Glutamatergic neuron (in vitro differentiated cells): ENCODE measurements around the gene BMF. TPM values are rescaled to one million over a fixed set of nuclear protein-coding genes. Genes with fewer than 3 reads are reported as not detected.

Experiments used
- DNase-seq: peaks from one replicate; pipeline ENCODE4 v3.0.0; 2022
- H3K27ac Mint-ChIP-seq: one replicate; pipeline ENCODE4 v1.8.0; 2020; ENCODE audit warnings: mild to moderate bottlenecking, mixed read lengths, inconsistent platforms; ENCODE audit not compliant: unreplicated experiment
- H3K27me3 Mint-ChIP-seq: one replicate; pipeline ENCODE4 v1.8.0; 2020; ENCODE audit warnings: mild to moderate bottlenecking, moderate library complexity, mixed read lengths, inconsistent platforms; ENCODE audit not compliant: unreplicated experiment
- H3K36me3 Mint-ChIP-seq: one replicate; pipeline ENCODE4 v1.8.0; 2020; ENCODE audit warnings: mild to moderate bottlenecking, mixed read lengths, inconsistent platforms; ENCODE audit not compliant: unreplicated experiment
- H3K4me1 Mint-ChIP-seq: one replicate; pipeline ENCODE4 v1.8.0; 2020; ENCODE audit warnings: mild to moderate bottlenecking, low read depth, mixed read lengths, inconsistent platforms; ENCODE audit not compliant: unreplicated experiment
- H3K4me3 Mint-ChIP-seq: one replicate; pipeline ENCODE4 v1.8.0; 2020; ENCODE audit warnings: mild to moderate bottlenecking, mixed read lengths, inconsistent platforms; ENCODE audit not compliant: unreplicated experiment
- H3K9me3 Mint-ChIP-seq: one replicate; pipeline ENCODE4 v1.8.0; 2020; ENCODE audit warnings: mild to moderate bottlenecking, moderate library complexity, mixed read lengths, inconsistent platforms; ENCODE audit not compliant: unreplicated experiment
- total RNA-seq: library from RNA; stranded (reverse); fragmentation: NEBNext Ultra II Directional; extraction: Animal tissue kit (Norgen Biotek cat#: 25700); gene quantifications from one replicate; pipeline ENCODE4 v1.2.1, GENCODE V29; 2021; ENCODE audit not compliant: unreplicated experiment
- TF ChIP-seq, protein P1 (sequence below): fragments of 200-600 bp; sonication (generic); IDR thresholded peaks from one replicate; pipeline ENCODE4 v1.5.0; 2021; ENCODE audit not compliant: partially characterized antibody, unreplicated experiment

BMF gene
- total RNA-seq, 1 donor from 2014 or later, result 11.3 TPM

DNA sequence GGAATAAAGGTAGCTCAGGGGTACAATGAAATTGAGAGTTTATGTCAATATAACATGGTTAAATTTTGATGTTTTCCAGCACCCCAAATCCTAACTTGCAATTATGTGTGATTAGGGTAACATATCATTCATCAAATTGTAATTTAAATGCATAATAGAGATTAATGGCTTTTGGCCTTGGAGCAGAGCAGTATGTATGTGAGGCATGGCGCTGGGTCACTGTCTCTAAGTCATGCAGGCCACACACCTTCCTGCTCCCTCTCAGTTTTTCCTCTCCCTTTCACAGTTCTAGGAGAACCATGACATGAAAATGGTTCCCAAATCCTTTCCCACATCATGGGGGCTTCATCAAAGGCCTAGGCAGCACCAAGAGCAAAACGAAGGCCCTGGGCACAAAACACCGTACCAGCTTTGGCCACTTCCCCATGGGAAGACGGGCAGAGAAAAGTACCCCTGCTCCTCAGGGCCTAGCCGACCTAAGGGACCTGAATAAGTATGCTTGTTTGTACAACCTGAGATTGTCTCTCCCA is 65.8 kb downstream of the BMF start:
- Mint-ChIP-seq H3K27ac (no peak overlapping the region), H3K27me3 (peaks cover 6% of the 10 kb centered on the region), H3K4me3 (no peak overlapping the region), H3K36me3 (no peaks in the 10 kb centered on the region), H3K4me1 (peaks cover 7% of the 10 kb centered on the region), H3K9me3 (peaks cover 5% of the 10 kb centered on the region)
- TF ChIP-seq, protein P1, sequence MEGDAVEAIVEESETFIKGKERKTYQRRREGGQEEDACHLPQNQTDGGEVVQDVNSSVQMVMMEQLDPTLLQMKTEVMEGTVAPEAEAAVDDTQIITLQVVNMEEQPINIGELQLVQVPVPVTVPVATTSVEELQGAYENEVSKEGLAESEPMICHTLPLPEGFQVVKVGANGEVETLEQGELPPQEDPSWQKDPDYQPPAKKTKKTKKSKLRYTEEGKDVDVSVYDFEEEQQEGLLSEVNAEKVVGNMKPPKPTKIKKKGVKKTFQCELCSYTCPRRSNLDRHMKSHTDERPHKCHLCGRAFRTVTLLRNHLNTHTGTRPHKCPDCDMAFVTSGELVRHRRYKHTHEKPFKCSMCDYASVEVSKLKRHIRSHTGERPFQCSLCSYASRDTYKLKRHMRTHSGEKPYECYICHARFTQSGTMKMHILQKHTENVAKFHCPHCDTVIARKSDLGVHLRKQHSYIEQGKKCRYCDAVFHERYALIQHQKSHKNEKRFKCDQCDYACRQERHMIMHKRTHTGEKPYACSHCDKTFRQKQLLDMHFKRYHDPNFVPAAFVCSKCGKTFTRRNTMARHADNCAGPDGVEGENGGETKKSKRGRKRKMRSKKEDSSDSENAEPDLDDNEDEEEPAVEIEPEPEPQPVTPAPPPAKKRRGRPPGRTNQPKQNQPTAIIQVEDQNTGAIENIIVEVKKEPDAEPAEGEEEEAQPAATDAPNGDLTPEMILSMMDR, result no peak
- DNase-seq, result no peak

DNA sequence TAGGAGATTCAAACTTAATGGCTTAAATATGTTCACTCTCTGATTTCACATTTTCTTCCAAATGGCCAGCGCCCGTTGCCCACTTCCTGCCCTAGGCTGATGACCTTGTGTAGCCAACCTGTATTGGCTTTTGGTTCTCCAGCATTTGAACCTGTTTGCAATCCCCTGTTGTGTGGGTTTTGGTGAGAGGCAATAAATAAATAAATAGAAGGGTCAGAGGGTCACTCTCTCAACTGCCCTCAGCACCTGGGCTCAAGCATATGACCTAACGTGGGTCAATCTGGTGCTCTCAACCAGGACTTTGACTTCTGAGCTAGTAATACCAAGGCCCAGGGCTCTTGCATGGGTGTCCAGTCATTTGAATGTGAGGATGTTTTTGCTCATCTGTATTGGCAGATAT is 67.9 kb downstream of the BMF start:
- Mint-ChIP-seq H3K4me3 (peak overlapping the region; percentile 15), H3K27me3 (peaks cover 6% of the 10 kb centered on the region), H3K27ac (no peak overlapping the region), H3K9me3 (peaks cover 5% of the 10 kb centered on the region), H3K4me1 (peaks cover 14% of the 10 kb centered on the region), H3K36me3 (no peaks in the 10 kb centered on the region)
- no peak for DNase-seq
- TF ChIP-seq, protein P1, result no peak

DNA sequence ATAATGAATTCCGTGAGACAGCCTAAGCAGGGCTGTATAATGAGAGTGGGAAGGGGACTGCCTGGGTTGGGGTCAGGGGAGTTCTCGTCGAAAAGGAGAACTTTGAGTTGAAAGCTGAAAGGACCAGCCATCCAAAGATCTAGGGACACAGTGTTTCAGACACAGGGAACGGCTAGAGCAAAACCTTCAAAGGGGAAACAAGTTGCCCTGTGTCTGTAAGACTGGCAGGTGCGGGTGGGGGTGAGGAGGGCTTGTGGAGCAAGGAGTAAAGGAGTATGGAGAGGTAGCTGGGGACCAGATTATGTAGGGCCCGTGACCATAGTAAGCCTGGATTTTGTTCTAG is 68.4 kb downstream of the BMF start:
- Mint-ChIP-seq H3K4me3 (peak overlapping the region; percentile 65), H3K9me3 (peaks cover 5% of the 10 kb centered on the region), H3K4me1 (peaks cover 12% of the 10 kb centered on the region), H3K36me3 (no peaks in the 10 kb centered on the region), H3K27me3 (peaks cover 6% of the 10 kb centered on the region), H3K27ac (no peak overlapping the region)
- DNase-seq, result no peak
- TF ChIP-seq, protein P1, result no peak

DNA sequence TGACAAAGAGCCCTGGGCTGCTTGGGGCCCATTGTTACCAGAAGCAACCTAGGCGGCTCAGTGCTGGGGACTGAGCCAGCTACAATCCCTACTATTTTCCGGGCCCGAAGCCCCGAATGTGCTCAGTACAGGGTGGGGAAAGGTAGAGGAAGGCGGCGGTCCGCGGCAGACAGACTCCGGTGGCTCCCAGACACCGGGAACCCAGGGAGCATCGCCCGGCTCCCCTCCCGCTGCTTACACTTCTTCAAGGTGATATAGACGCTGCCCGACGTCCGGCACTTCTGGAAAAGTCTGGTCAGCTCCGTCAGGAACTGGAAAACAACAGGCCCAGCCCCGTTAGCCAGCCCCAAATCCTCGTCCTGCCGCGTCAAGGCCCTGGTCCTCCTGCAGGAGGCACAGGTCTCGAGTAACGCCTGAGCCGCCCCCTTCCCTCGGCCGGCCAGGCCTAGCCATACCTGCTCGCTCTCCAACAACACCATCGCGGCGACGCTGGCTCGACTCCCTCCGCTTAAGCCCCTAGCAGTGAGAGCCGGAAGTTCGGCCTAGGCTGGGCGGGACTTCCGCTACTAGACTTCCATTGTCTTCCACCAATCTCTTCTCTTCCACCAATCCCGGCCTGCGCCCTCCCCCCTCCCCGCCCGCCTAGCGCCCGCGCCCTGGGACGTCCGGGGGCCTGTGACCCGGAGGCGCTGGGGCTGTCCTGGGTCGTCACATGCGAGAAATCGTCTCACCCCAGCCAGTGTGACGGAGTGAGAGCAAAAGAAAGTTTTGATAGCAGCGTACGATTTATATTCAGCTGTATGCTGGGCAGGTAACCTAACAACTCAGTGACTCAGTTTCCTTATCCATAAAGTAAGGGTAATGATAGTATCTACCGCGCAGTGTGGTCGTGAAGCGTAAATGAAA is 69.8 kb downstream of the BMF start, which contains the start of gene SRP14:
Gene SRP14 (minus strand): TSS at position 544 of the 906 bp plus-strand sequence. CDS start 65 bp downstream, at position 479.
- Mint-ChIP-seq H3K9me3 (peaks cover 5% of the 10 kb centered on the region), H3K27ac (peak within 1 kb of the TSS; percentile 99), H3K27me3 (peaks cover 4% of the 10 kb centered on the region), H3K4me3 (peak within 1 kb of the TSS; percentile 99), H3K4me1 (peaks cover 9% of the 10 kb centered on the region), H3K36me3 (no peaks in the 10 kb centered on the region)
- TF ChIP-seq, protein P1, result peak; percentile 59
- DNase-seq, result peak; percentile 95

DNA sequence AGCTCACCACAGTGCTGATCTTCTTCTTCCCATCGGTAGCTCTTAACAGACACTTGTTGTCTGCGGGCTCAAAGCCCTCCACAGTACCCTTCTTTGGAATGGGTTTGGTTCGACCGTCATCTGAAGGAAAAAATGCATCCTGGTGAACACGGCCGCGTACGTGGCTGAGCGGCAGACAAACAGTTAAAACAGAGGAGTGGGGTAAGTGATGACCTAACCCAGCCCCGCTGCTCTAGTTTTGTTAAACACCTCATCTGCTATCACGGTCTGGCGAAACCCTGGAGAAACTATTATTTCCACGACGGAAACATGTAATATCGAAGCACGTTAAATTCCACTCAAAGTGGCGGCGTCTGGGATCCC is 70.4 kb downstream of the BMF start:
- Mint-ChIP-seq H3K4me1 (peaks cover 9% of the 10 kb centered on the region), H3K27ac (peak overlapping the region; percentile 99), H3K36me3 (no peaks in the 10 kb centered on the region), H3K4me3 (peak overlapping the region; percentile 99), H3K9me3 (peaks cover 5% of the 10 kb centered on the region), H3K27me3 (peaks cover 4% of the 10 kb centered on the region)
- DNase-seq, result no peak
- TF ChIP-seq, protein P1, result no peak
